RWPE1 (cell line): ENCODE data around the gene XPNPEP2.

ENCODE experiments used
- CTCF ChIA-PET: fragments of 350-600 bp; sonication (Branson Sonifier 250); formaldehyde crosslinking; extraction: SDS; loops from one replicate; lab custom pipeline; 2021; lab: Yijun Ruan, JAX
- POLR2A ChIA-PET: fragments of 400-600 bp; formaldehyde crosslinking; extraction: SDS; loops from one replicate; lab custom pipeline; 2020; ENCODE audit warnings: antibody characterized with exemption; ENCODE audit not compliant: low non-redundant PET; lab: Yijun Ruan, JAX
- DNase-seq: peaks from one replicate; pipeline ENCODE4 v3.0.0; 2012; ENCODE audit warnings: low spot score
- H3K27ac ChIP-seq: fragments of 450-650 bp; 2 replicates; pipeline ENCODE4 v1.5.1; 2017
- TF ChIP-seq, protein P1 (sequence below): fragments of 450-650 bp; conservative IDR thresholded peaks from 2 replicates; pipeline ENCODE4 v1.5.1; 2017; ENCODE audit warnings: low read depth, mild to moderate bottlenecking

Gene XPNPEP2

DNA sequence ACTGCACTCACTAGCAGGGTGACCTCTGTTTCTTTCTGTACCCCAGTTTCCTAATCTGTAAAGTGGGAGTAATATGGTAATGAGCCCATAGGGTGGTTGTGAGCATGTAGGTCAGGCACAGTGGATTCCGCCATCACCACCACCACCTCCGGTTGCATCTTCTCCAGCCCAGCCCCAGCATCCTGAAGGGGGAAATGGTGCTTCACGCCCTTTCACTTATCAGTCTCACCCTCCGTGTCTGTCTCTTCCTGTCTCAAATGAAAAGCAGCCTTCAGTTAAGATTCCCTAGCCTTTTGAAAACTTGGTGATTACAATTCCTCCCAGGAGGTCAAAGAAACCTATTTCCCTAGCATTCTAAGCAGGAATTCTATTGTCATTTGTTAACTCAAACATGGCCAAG, 16.9 kb upstream of the XPNPEP2 start:
- CTCF ChIA-PET = no interaction called here
- no peak for DNase-seq
- H3K27ac ChIP-seq = no peak overlapping the region
- POLR2A ChIA-PET = no interaction called here
- TF ChIP-seq, protein P1, sequence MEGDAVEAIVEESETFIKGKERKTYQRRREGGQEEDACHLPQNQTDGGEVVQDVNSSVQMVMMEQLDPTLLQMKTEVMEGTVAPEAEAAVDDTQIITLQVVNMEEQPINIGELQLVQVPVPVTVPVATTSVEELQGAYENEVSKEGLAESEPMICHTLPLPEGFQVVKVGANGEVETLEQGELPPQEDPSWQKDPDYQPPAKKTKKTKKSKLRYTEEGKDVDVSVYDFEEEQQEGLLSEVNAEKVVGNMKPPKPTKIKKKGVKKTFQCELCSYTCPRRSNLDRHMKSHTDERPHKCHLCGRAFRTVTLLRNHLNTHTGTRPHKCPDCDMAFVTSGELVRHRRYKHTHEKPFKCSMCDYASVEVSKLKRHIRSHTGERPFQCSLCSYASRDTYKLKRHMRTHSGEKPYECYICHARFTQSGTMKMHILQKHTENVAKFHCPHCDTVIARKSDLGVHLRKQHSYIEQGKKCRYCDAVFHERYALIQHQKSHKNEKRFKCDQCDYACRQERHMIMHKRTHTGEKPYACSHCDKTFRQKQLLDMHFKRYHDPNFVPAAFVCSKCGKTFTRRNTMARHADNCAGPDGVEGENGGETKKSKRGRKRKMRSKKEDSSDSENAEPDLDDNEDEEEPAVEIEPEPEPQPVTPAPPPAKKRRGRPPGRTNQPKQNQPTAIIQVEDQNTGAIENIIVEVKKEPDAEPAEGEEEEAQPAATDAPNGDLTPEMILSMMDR = no peak

DNA sequence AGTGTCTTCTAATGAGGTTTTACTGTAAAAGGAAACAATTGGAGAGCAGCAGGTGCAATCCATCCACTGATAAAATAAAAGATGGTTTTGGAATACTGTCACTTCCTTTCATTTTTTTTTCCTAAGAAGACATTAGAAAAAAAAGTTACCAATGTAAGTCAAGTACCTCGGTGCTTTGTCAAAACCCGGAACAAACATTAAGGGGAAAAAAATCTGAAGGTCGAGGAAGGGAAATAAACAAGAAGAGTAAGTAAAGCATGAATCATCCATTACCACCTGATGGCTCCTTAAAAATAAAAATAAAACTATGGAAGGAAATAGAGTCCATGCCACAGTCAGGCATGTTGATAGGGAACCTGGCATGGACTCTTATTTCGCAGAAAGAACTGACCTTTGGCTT, 15.3 kb upstream of the XPNPEP2 start:
- no peak overlapping the region for H3K27ac ChIP-seq
- TF ChIP-seq, protein P1 = no peak
- CTCF ChIA-PET = no interaction called here
- POLR2A ChIA-PET = no interaction called here
- DNase-seq = no peak

DNA sequence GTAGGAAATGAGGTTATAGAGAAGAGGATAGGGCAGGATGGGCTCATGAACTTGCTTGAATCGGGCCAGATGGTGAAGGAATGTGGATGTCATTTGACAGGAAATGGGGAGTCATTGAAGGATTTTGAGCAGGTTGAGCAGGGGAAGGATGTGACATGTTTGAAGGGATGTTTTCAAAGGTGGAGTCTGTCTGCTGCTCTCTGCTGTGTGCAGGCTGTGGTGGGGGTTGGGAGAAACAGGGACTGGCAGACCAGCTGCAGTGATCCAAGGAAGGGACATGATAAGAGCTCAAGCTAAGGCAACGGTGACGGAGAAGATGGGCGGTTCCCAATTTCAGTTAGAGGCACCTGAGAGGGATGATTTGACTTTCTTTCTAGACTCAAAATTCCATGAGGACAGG, 14.0 kb upstream of the XPNPEP2 start:
- TF ChIP-seq, protein P1 = no peak
- CTCF ChIA-PET = no interaction called here
- POLR2A ChIA-PET = no interaction called here
- H3K27ac ChIP-seq = no peak overlapping the region
- no peak for DNase-seq

DNA sequence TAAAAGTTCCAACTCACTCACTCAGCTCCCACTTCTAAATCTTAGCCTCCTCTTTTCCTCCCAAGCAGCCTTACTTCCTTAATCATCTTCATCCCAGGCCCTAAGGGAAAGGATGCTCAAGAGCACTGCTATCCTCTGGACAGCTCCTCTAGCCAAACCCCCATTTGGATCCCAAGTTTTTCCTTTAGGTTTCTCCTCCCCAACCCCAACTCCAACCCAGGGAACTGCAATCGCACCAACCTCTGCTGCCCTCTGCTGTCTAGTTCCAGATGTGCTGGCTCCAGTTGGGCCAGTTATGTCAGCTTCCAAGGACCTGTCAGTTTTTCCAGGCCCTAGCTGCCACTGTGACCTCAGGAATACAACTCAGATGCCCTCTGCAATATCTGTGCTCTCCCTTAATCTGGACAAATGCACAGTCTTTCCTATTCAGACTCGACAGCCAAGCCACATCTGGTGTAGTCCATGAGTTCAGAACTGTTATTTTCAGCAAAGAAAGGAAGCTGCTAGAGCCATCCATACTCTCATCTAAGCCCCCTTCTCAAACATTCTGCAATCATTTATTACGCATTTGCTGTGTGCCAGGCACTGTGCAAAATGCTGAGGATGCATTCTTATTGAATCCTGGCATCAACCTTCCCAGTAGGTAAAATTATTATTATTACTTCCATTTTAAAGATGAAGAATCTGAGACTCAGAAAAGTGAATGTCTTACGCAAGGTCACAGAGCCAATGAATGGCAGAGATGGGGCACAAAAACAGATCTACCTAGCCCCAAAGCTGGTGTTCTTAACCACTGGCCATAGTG, 12.3 kb upstream of the XPNPEP2 start:
- H3K27ac ChIP-seq = no peak overlapping the region
- TF ChIP-seq, protein P1 = peak; percentile 55
- CTCF ChIA-PET = interaction anchor here (0.6 to 1.7 kb wide), 14 partner anchors 9 to 122 kb away, joined by 3 to 19 read pairs (median 4); partner anchors contain the start of gene APLN
- DNase-seq = peak; percentile 52
- POLR2A ChIA-PET = no interaction called here

DNA sequence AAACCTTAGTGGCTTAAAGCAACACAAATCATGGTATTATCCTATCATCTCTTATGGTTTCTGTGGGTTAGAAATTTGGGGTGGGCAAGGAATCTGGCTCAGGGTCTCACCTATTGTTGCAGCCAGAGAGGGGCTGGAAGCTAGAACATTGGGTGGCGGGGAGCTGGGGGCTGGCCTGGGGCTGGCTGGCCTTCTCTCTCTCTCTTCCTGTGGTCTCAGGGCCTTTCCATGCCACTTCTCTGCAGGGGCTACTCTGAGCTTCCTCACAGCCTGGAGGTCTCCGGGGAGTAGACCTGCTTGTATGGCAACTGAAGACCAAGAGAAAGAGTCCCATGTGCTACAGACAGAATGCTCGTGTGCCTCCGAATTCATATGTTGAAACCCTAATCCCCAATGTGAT, 10.7 kb upstream of the XPNPEP2 start:
- H3K27ac ChIP-seq = no peak overlapping the region
- POLR2A ChIA-PET = no interaction called here
- DNase-seq = no peak
- CTCF ChIA-PET = interaction anchor here (0.5 kb wide), 1 partner anchor 72 kb away, joined by 3 read pairs; no protein-coding TSS in a partner anchor
- TF ChIP-seq, protein P1 = no peak

DNA sequence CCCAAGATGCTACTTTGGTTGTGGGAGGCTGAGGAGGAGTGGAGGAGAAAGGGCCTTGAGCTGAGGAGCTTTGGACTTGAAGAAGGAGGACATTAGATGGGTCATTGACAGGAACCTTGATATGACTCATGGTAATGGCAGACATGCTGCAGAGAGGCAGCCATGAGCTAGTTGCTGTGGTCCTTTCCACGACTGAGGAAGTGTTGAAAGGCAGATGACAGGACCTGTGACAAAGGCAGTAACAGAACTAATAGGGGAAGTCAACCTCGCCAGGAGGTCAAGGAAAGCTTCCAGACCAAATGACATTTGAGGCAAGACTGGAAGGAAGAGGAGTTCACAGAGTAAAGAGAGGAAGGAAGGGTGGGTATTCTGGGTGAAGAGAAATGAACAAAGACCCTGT, 7.6 kb upstream of the XPNPEP2 start:
- DNase-seq = no peak
- ChIA-PET CTCF (no interaction called here), POLR2A (no interaction called here)
- H3K27ac ChIP-seq = no peak overlapping the region
- TF ChIP-seq, protein P1 = no peak
